ENCODE measurements around the gene PTDSS2.
"Not testable (repeated sequence)": the region's sequence is repeated elsewhere in the genome, so short reads cannot be mapped to it uniquely, and the experiment has no call there.

The PTDSS2 gene

GRCh38 chr11:464316-464715 lies 14.2 kb downstream of the PTDSS2 start:
- DNase-seq (ENCODE audit: low read depth in 1 of 2, low spot score in 1 of 2) = no peak

- no peak for DNase-seq (ENCODE audit: low read depth in 1 of 2, low spot score in 1 of 2)
Measured at GRCh38 chr11:465896-466530, 15.9 kb downstream of the PTDSS2 start.

GRCh38 chr11:468036-468435 lies 18.0 kb downstream of the PTDSS2 start:
- DNase-seq (ENCODE audit: low read depth in 1 of 2, low spot score in 1 of 2) = no peak

GRCh38 chr11:468493-468892 lies 18.4 kb downstream of the PTDSS2 start:
- no peak for DNase-seq (ENCODE audit: low read depth in 1 of 2, low spot score in 1 of 2)

- not testable (repeated sequence) for DNase-seq (ENCODE audit: low read depth in 1 of 2, low spot score in 1 of 2)
Measured at GRCh38 chr11:469026-469683, 19.1 kb downstream of the PTDSS2 start.

- no peak for DNase-seq (ENCODE audit: low read depth in 1 of 2, low spot score in 1 of 2)
Measured at GRCh38 chr11:469684-470560, 19.8 kb downstream of the PTDSS2 start.

- no peak for DNase-seq (ENCODE audit: low read depth in 1 of 2, low spot score in 1 of 2)
Measured at GRCh38 chr11:471468-472145, 21.5 kb downstream of the PTDSS2 start.

- DNase-seq (ENCODE audit: low read depth in 1 of 2, low spot score in 1 of 2) = no peak
Measured at GRCh38 chr11:472272-472671, 22.2 kb downstream of the PTDSS2 start.

GRCh38 chr11:472816-473215 lies 22.7 kb downstream of the PTDSS2 start:
- DNase-seq (ENCODE audit: low read depth in 1 of 2, low spot score in 1 of 2) = no peak

- no peak for DNase-seq (ENCODE audit: low read depth in 1 of 2, low spot score in 1 of 2)
Measured at GRCh38 chr11:473415-473814, 23.3 kb downstream of the PTDSS2 start.

- DNase-seq (ENCODE audit: low read depth in 1 of 2, low spot score in 1 of 2) = no peak
Measured at GRCh38 chr11:473962-474785, 24.1 kb downstream of the PTDSS2 start.

- DNase-seq (ENCODE audit: low read depth in 1 of 2, low spot score in 1 of 2) = no peak
Measured at GRCh38 chr11:474914-475506, 24.9 kb downstream of the PTDSS2 start.

GRCh38 chr11:475941-476340 lies 25.9 kb downstream of the PTDSS2 start:
- DNase-seq (ENCODE audit: low read depth in 1 of 2, low spot score in 1 of 2) = no peak

- DNase-seq (ENCODE audit: low read depth in 1 of 2, low spot score in 1 of 2) = no peak
Measured at GRCh38 chr11:476416-476815, 26.3 kb downstream of the PTDSS2 start.

- no peak for DNase-seq (ENCODE audit: low read depth in 1 of 2, low spot score in 1 of 2)
Measured at GRCh38 chr11:477052-477715, 27.1 kb downstream of the PTDSS2 start.

- DNase-seq (ENCODE audit: low read depth in 1 of 2, low spot score in 1 of 2) = no peak
Measured at GRCh38 chr11:479311-479710, 29.2 kb downstream of the PTDSS2 start.

GRCh38 chr11:484616-485015 lies 34.5 kb downstream of the PTDSS2 start:
- no peak for DNase-seq (ENCODE audit: low read depth in 1 of 2, low spot score in 1 of 2)

GRCh38 chr11:486189-486588 lies 36.1 kb downstream of the PTDSS2 start:
- no peak for DNase-seq (ENCODE audit: low read depth in 1 of 2, low spot score in 1 of 2)

GRCh38 chr11:487571-488021 lies 37.5 kb downstream of the PTDSS2 start:
- no peak for DNase-seq (ENCODE audit: low read depth in 1 of 2, low spot score in 1 of 2)

- DNase-seq (ENCODE audit: low read depth in 1 of 2, low spot score in 1 of 2) = no peak
Measured at GRCh38 chr11:488062-488461, 38.0 kb downstream of the PTDSS2 start.
